GM19395 (cell line): Measurements from ENCODE around the gene RTP4.
"Not testable (repeated sequence)": the region's sequence is repeated elsewhere in the genome, so short reads cannot be mapped to it uniquely, and the experiment has no call there.

Experiments used
- ATAC-seq: cut with Tn5 transposase; IDR thresholded peaks from one replicate; pipeline ENCODE4 v1.9.1; 2021; ENCODE audit warnings: mild to moderate bottlenecking, moderate library complexity; ENCODE audit not compliant: unreplicated experiment

RTP4 gene

DNA sequence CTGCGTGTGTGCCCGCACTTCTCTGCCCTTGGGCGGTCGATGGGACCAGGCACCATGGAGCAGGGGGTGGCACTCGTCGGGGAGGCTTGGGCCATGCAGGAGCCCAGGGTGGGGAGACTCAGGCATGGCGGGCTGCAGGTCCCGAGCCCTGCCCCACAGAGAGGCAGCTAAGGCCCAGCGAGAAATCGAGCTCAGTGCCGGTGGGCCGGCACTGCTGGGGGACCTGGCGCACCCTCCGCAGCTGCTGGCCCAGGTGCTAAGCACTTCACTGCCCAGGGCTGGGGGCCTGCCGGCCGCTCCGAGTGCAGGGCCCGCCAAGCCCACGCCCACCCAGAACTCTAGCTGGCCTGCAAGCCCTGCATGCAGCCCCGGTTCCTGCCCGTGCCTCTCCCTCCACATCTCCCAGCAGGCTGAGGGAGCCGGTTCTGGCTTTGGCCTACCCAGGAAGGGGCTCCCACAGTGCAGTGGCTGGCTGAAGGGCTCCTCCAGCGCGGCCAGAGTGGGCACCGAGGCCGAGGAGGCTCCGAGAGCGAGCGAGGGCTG is 553 bp upstream of the RTP4 start:
- ATAC-seq, result no peak

DNA sequence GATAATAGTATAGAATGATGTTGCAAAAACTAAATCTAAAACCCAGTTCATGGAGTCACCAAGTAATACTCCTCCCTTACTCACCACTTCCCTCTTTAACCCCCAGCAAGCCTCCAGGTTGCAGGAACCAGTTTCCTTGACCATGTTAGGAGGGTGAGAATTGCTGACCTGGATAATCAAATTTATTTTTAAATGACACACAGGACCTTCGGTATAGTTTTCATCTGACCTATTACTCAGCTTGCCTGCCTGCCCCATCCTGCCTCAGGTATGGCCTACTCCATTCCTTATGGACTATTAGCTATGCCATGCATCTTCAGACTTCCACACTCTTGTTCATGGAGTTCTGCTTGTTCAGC is 883 bp downstream of the RTP4 start:
- peak; percentile 47 for ATAC-seq

DNA sequence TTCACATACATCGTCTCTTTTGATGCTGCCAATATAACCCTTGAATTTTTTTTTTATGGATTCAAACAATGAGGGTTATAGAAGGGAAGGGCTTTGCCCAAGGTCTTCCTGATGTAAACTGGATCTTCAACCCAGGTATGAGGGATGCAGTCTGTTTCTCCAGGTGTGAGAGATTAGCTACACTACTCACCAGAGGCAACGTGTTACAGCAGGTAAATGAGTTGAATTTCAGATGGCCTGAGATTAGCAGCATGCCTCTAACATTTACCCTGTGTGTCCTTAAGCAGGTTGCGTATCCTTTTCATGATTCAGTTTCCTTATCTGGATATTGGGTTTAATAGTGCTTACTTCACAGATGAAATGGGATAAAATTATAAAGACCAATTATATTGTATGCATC is 1.9 kb downstream of the RTP4 start:
- ATAC-seq, result no peak

DNA sequence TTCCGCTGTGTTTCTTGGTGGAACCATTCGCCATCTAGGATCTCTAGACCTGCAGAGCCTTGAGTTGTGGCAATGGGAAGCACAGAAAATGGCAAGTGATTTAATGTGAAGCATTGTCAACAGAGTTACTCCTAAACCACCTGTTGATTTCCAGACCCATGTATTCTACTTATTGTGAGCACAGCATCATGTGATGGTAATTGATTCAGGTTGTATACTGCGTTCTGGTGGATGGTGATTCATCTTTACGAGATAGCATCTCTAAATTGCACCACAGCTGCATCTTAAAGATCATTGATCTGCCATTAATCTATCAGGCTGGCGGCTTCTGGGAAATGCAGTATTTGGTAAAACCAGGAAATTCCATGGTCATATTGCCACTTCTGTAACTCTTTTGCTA is 7.4 kb downstream of the RTP4 start:
- no peak for ATAC-seq

DNA sequence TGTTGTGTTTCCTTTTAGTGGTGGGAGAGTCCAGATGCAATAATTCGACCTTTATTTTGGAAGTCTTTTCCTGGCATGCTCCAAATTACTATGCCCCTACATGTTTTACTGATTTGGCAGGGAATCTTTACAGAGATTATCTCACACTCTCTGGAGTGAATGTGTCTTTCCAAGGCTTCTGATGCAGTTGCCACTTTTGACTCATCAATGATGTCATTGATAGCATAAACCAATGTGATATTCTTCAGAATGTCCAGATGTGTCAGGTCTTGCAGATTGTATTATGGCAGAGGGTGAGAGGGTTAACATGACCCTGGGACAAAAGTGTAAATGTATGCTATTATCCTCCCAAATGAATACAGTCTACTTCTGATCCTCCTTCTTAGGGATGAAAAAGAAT is 9.7 kb downstream of the RTP4 start:
- ATAC-seq, result no peak

DNA sequence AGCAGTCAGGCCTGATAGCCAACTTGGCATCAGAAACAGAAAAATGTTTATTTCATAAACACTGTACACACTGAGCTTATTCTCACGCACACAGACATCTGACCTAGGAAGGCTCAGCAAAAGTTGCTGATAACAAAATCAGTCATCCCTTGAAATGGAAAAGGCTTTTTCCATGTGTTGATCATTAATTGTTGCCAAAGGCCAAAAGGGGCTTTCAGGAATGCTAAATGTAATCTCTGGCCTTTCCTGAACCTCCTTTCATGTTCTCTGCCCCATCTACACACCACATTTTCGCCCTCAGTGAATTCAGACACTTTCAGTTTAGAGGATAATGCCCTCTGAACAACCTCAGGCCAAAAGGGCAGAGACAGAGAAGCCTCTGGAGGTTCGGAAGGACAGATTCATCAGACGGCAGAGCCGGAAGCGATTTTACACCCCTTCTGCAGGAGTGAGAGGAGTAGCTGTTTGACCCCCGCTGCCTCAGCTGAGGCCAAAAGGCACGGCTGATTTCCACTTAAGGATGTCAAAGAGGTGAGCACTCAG is 14.5 kb downstream of the RTP4 start:
- no peak for ATAC-seq

DNA sequence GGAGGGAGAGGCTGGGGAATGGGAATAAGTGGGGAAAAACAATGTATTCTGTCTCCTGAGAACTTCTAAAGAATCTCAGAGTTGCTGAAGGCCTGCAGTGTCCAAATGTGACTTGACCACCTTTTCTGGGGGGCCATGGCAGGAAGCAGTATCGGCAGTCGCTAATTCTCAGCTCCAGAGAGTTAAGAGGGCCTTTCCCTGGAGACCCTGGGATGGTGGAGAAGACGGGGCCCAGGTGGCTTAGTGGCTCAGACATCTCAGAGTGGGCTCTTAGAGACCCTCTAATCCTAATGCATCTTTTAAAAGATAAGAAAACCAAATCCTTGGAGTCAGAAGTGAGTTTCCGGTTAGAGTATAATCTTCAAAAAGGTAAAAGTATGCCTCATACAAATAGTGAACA is 15.1 kb downstream of the RTP4 start:
- ATAC-seq, result no peak

DNA sequence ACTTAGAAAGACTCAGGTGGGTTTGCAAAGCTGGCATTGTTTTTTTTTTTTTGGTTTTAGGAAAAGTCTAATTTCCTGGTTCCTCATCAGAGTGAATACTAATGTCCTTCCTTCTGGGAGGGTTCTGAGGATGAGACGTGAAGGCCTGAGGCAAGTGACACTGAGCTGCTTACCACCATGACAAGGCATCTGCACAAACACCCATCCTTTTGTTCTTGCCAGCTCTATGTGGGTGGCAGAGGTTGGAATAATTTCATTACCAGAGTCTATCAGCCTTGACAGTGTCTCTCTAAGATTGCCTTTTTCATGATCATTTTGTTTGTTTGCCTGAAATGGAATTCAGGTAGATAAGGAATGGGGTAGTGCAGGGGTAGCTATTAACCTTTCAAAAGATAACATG is 17.1 kb downstream of the RTP4 start:
- no peak for ATAC-seq

DNA sequence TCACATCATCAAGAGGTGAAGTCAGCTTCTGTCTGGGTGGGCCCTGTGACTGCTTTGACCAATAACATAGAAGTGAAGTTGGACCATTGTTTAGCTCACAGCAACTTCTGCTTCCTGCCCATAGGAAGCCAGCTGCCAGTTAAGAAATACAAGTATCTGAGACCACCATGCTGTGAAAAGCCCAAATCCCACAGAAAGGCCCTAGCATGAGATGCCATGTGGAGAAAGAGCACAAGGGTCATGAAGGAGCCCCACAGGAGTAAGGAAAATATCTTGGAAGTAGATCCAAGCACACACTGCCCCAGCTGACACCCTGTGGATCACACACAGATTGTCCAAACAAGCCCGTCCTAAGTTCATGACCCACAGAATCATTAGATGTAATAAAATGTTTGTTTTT is 28.5 kb downstream of the RTP4 start:
- ATAC-seq, result no peak

DNA sequence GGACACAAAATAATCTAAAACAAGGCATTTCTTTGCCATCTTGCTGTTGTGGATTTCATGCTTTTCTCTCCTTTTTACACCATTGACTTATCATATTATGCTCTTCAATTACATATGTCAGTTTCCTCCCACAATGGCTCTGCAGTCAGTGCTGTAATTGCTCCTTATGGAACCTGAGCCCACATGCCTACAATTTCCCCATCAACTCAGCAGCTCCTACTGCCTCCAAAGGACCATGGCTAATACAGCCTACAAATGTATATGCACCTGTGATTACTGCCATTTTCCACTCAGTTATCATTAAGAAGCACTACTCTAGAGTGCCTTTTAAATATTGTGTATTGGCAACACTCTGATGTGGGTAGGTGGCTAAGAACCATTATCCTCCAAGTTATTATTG is 30.8 kb downstream of the RTP4 start:
- no peak for ATAC-seq

DNA sequence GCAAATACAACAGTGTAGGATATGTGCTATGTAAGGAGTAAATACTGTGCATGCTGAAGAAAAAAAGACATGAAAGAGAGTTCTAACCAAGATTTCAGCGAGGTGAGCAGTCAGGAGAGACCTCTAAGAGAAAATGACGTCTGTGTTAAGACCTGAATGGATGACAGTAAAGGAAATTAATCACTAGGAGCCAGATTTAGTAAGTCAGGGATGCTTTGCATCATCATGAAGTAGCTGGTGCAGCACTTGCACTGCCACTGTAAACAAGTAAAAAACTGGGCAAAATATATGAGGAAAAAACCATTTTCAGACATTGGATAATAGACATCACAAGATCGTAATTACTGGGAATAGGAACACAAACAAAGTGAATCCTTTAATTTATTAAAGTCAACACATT is 32.6 kb downstream of the RTP4 start:
- ATAC-seq, result no peak

DNA sequence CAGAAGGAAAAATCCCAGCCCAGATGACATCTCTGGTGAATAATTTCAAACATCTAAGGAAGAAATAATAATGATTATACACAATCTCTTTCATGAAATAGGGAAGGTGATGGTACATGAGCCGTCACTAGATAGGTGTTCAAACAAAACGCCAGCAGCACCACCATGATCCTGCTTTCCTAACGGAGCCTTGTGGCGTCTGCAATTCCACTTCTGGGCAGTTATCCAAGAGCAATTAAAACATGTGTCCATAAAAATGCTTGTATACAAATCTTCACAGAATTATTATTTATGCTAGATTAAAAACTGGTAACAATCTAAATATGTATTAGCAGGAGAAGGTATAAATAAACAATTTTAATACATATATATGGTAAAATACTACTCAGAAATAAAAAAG is 33.7 kb downstream of the RTP4 start:
- no peak for ATAC-seq

DNA sequence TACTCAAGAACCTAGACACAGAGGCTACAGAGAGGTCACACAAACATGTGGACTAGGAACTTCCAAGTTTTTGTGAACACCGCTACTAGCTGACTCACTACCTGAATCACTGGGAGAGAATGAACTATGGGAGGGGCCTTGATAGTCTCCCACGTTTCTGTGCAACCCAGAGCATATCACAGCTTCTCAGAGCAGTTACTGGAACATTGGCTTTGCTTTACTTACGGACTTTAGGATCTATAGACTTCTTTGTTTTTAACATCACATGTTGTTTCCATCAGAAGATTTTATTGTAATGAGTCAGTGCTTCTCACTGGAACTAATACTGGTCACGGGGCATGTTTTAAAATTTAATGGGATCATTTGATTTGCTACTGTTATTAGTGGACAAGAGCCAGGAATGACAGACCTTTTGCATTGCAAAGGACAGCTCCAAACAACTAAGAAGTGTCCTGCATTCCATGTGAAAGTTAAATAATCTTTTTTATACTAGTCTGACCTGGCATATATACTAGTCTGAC is 35.6 kb downstream of the RTP4 start:
- ATAC-seq, result no peak

DNA sequence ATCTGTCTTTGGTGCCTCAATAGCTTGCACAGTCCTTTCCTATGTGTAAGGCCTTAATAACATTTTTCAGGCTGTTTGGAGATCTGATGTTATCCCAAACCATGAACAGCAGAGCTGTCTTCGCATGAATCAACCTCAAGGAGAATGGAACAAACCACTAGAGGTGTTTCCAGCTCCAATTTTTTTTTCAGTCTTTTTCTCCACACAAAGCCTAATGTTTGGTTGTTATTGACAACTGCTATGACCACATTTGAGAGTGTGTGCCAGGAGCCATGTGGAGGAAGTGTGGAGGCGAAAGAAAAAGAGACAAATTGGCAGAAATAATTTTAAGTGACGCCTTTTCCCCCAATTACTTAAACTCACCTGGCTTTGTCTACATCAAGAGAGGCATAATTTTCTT is 38.7 kb downstream of the RTP4 start:
- ATAC-seq, result no peak

DNA sequence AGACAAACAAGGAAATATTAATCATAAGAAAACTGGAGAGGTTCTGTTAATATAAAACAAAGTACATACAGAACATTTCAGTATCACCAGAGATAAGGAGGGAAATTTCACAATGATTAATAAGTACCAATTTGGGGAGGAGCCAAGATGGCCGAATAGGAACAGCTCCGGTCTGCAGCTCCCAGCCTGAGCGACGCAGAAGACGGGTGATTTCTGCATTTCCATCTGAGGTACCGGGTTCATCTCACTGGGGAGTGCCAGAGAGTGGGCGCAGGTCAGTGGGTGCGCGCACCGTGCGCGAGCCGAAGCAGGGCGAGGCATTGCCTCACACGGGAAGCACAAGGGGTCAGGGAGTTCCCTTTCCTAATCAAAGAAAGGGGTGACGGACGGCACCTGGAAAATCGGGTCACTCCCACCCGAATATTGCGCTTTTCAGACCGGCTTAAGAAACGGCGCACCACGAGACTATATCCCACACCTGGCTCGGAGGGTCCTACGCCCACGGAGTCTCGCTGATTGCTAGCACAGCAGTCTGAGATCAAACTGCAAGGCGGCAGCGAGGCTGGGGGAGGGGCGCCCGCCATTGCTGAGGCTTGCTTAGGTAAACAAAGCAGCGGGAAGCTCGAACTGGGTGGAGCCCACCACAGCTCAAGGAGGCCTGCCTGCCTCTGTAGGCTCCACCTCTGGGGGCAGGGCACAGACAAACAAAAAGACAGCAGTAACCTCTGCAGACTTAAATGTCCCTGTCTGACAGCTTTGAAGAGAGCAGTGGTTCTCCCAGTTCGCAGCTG is 44.0 kb downstream of the RTP4 start:
- not testable (repeated sequence) for ATAC-seq
